ENCODE data around the gene CACNA1F. TPM values are rescaled to one million over a fixed set of nuclear protein-coding genes. Genes with fewer than 3 reads are reported as not detected.

The CACNA1F gene
- total RNA-seq, 1 experiment from 2014 or later = not detected

DNA sequence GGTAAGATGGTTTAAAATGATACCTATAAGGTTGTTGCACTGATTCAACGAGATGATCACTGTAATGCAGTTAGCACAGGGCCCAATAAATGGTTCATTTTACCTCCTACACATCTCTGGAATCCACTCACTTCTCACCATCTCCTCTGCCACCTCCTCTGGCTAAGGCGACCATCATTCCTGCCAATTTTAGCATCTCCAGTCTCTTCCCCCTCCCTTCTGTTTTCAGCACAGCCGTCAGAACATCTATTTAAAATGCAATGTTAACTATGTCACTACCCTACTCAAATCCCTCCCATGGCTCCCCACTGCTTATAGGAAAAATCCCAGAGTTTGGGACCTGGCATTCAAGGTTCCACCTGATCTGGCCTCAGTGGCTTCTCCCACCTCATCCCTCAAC, 29.6 kb downstream of the CACNA1F start:
- DNase-seq (ENCODE audit: low read depth, low spot score) (no peak), ATAC-seq (no peak)
- Histone ChIP-seq H3K4me1 (ENCODE audit: control insufficient read depth, insufficient read depth, low read length) (peaks cover 7% of the 10 kb centered on the region; the same call in 1 of the 2 replicates), H3K36me3 (ENCODE audit: control insufficient read depth, insufficient read depth, low read length) (no peaks in the 10 kb centered on the region), H3K27ac (ENCODE audit: low read length) (no peak overlapping the region), H3K27me3 (ENCODE audit: control insufficient read depth, insufficient read depth, low read length) (no peaks in the 10 kb centered on the region), H3K4me3 (ENCODE audit: low read depth in 2 of 2, low read length in 2 of 2) (no peak overlapping the region), H3K9me3 (ENCODE audit: control insufficient read depth, insufficient read depth, low read depth, low read length) (no peaks in the 10 kb centered on the region)
- POLR2A ChIA-PET = no interaction called here
- intact Hi-C loops (cut with micrococcal nuclease; ENCODE audit: unreplicated experiment) (no loop called here), in situ Hi-C loops (cut with HindIII; ENCODE audit: low pct_unique_long_range_greater_than_20kb, low sequenced_read_pairs) (no loop called here)
- CTCF ChIA-PET = no interaction called here
- no TSS peak for BruUV-seq (replicated peaks)
- TF ChIP-seq POLR2AphosphoS5 (IDR thresholded peaks at IDR 0.05; ENCODE audit: low read depth, low read length) (no peak), TCF7L2 (IDR thresholded peaks at IDR 0.05; ENCODE audit: low read depth, low read length) (no peak), SIN3A (IDR thresholded peaks at IDR 0.05; ENCODE audit: borderline replicate concordance, insufficient read depth, low read depth, low read length) (no peak)
- TF ChIP-seq, protein P1, sequence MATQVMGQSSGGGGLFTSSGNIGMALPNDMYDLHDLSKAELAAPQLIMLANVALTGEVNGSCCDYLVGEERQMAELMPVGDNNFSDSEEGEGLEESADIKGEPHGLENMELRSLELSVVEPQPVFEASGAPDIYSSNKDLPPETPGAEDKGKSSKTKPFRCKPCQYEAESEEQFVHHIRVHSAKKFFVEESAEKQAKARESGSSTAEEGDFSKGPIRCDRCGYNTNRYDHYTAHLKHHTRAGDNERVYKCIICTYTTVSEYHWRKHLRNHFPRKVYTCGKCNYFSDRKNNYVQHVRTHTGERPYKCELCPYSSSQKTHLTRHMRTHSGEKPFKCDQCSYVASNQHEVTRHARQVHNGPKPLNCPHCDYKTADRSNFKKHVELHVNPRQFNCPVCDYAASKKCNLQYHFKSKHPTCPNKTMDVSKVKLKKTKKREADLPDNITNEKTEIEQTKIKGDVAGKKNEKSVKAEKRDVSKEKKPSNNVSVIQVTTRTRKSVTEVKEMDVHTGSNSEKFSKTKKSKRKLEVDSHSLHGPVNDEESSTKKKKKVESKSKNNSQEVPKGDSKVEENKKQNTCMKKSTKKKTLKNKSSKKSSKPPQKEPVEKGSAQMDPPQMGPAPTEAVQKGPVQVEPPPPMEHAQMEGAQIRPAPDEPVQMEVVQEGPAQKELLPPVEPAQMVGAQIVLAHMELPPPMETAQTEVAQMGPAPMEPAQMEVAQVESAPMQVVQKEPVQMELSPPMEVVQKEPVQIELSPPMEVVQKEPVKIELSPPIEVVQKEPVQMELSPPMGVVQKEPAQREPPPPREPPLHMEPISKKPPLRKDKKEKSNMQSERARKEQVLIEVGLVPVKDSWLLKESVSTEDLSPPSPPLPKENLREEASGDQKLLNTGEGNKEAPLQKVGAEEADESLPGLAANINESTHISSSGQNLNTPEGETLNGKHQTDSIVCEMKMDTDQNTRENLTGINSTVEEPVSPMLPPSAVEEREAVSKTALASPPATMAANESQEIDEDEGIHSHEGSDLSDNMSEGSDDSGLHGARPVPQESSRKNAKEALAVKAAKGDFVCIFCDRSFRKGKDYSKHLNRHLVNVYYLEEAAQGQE (IDR thresholded peaks at IDR 0.05; ENCODE audit: insufficient read depth in 1 of 2, low read depth in 2 of 2, low read length in 1 of 2) = no peak

DNA sequence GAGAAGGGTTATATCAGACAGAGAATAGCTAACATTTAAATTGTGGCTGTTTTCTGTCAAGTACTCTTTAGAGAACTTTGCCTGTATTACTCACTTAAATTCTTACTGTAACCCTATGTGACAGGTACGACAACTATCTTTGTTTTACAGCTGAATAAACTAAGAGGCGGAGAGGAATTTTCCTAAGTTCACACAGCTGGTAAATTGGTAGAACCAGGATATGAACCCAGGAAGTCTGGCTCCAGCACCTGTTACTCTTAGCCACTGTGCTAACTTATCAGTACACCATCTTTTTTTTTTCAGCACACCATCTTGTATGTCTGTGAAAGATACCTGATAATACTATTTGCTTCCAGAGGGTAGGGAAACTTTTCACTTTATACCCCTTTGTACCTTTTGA, 31.1 kb downstream of the CACNA1F start:
- no TSS peak for BruUV-seq (replicated peaks)
- Histone ChIP-seq H3K4me3 (ENCODE audit: low read depth in 2 of 2, low read length in 2 of 2) (no peak overlapping the region), H3K36me3 (ENCODE audit: control insufficient read depth, insufficient read depth, low read length) (no peaks in the 10 kb centered on the region), H3K9me3 (ENCODE audit: control insufficient read depth, insufficient read depth, low read depth, low read length) (no peaks in the 10 kb centered on the region), H3K27ac (ENCODE audit: low read length) (no peak overlapping the region), H3K4me1 (ENCODE audit: control insufficient read depth, insufficient read depth, low read length) (peaks cover 7% of the 10 kb centered on the region; the same call in 1 of the 2 replicates), H3K27me3 (ENCODE audit: control insufficient read depth, insufficient read depth, low read length) (no peaks in the 10 kb centered on the region)
- no peak for DNase-seq (ENCODE audit: low read depth, low spot score)
- ATAC-seq = no peak
- intact Hi-C loops (cut with micrococcal nuclease; ENCODE audit: unreplicated experiment) = no loop called here
- CTCF ChIA-PET = no interaction called here
- in situ Hi-C loops (cut with HindIII; ENCODE audit: low pct_unique_long_range_greater_than_20kb, low sequenced_read_pairs) = no loop called here
- TF ChIP-seq POLR2AphosphoS5 (IDR thresholded peaks at IDR 0.05; ENCODE audit: low read depth, low read length) (no peak), TCF7L2 (IDR thresholded peaks at IDR 0.05; ENCODE audit: low read depth, low read length) (no peak), SIN3A (IDR thresholded peaks at IDR 0.05; ENCODE audit: borderline replicate concordance, insufficient read depth, low read depth, low read length) (no peak)
- TF ChIP-seq, protein P2, sequence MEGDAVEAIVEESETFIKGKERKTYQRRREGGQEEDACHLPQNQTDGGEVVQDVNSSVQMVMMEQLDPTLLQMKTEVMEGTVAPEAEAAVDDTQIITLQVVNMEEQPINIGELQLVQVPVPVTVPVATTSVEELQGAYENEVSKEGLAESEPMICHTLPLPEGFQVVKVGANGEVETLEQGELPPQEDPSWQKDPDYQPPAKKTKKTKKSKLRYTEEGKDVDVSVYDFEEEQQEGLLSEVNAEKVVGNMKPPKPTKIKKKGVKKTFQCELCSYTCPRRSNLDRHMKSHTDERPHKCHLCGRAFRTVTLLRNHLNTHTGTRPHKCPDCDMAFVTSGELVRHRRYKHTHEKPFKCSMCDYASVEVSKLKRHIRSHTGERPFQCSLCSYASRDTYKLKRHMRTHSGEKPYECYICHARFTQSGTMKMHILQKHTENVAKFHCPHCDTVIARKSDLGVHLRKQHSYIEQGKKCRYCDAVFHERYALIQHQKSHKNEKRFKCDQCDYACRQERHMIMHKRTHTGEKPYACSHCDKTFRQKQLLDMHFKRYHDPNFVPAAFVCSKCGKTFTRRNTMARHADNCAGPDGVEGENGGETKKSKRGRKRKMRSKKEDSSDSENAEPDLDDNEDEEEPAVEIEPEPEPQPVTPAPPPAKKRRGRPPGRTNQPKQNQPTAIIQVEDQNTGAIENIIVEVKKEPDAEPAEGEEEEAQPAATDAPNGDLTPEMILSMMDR (IDR thresholded peaks at IDR 0.05) = no peak
- TF ChIP-seq, protein P1 (IDR thresholded peaks at IDR 0.05; ENCODE audit: insufficient read depth in 1 of 2, low read depth in 2 of 2, low read length in 1 of 2) = no peak
- POLR2A ChIA-PET = no interaction called here
